ENCODE data around the gene C2CD4B.

GRCh38 chr15:62115847-62116246 lies 49.2 kb downstream of the C2CD4B start:
- TF ChIP-seq POLR2A (IDR thresholded peaks at IDR 0.05; ENCODE audit: low read length) = no peak
- no peak for TF ChIP-seq ZFP36 (IDR thresholded peaks at IDR 0.05; ENCODE audit: borderline replicate concordance, partially characterized antibody)
- TF ChIP-seq CTCF (IDR thresholded peaks at IDR 0.05) = no peak
- no peak for TF ChIP-seq MAX (IDR thresholded peaks at IDR 0.05)
- no peak for TF ChIP-seq CBX8 (IDR thresholded peaks at IDR 0.05)
- TF ChIP-seq USF2 (IDR thresholded peaks at IDR 0.05) = no peak
- no peak for TF ChIP-seq RNF2 (IDR thresholded peaks at IDR 0.05; ENCODE audit: borderline replicate concordance, low read depth)
- TF ChIP-seq, protein P1, sequence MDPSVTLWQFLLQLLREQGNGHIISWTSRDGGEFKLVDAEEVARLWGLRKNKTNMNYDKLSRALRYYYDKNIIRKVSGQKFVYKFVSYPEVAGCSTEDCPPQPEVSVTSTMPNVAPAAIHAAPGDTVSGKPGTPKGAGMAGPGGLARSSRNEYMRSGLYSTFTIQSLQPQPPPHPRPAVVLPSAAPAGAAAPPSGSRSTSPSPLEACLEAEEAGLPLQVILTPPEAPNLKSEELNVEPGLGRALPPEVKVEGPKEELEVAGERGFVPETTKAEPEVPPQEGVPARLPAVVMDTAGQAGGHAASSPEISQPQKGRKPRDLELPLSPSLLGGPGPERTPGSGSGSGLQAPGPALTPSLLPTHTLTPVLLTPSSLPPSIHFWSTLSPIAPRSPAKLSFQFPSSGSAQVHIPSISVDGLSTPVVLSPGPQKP (IDR thresholded peaks at IDR 0.05; ENCODE audit: low read depth, low read length) = no peak
- TF ChIP-seq, protein P2, sequence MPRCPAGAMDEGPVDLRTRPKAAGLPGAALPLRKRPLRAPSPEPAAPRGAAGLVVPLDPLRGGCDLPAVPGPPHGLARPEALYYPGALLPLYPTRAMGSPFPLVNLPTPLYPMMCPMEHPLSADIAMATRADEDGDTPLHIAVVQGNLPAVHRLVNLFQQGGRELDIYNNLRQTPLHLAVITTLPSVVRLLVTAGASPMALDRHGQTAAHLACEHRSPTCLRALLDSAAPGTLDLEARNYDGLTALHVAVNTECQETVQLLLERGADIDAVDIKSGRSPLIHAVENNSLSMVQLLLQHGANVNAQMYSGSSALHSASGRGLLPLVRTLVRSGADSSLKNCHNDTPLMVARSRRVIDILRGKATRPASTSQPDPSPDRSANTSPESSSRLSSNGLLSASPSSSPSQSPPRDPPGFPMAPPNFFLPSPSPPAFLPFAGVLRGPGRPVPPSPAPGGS (IDR thresholded peaks at IDR 0.05) = no peak
- TF ChIP-seq REST (IDR thresholded peaks at IDR 0.05) = no peak
- TF ChIP-seq EP300 (IDR thresholded peaks at IDR 0.05) = no peak
- no peak for TF ChIP-seq MAFK (IDR thresholded peaks at IDR 0.05; ENCODE audit: partially characterized antibody)
- TF ChIP-seq EHMT2 (IDR thresholded peaks at IDR 0.05; ENCODE audit: low read depth) = no peak
- no peak for TF ChIP-seq RCOR1 (IDR thresholded peaks at IDR 0.05; ENCODE audit: low read depth, low read length)

All from A549 (cell line).